K562 (cell line): ENCODE data around the gene IGSF21. TPM values are rescaled to one million over a fixed set of nuclear protein-coding genes. Genes with fewer than 3 reads are reported as not detected.

Experiments
- ATAC-seq: fragments of 200-7000 bp; cut with Tn5 transposase; 3 replicates; pipeline ENCODE4 v1.9.1; 2020; ENCODE audit warnings: moderate library complexity
- BruUV-seq: library from RNA; stranded (reverse); fragments of 400-500 nt; replicated peaks from 2 replicates; lab custom pipeline; 2021; lab: Mats Ljungman, UMichigan
- CTCF ChIA-PET: fragments of 300-600 bp; formaldehyde crosslinking; extraction: SDS; loops from one replicate; lab custom pipeline; 2021; ENCODE audit warnings: low intra/inter-chr PET ratio; lab: Yijun Ruan, JAX
- POLR2A ChIA-PET: fragments of 300-600, 350-650 bp; sonication (Branson Sonifier 250); formaldehyde crosslinking; extraction: SDS; loops from one replicate; lab custom pipeline; 2021; ENCODE audit warnings: antibody characterized with exemption, inconsistent platforms; lab: Yijun Ruan, JAX
- DNase-seq, 4 experiments: peaks; one replicate each; pipeline versions ENCODE4 v3.0.0 to v3.0.0-alpha.2; 2011 to 2018; ENCODE audit warnings: low spot score in 3 of 4, mixed read lengths in 3 of 4; ENCODE audit errors: extremely low read depth in 1 of 4
- FAIRE-seq: peaks from 2 replicates; lab custom pipeline; 2011; peaks lifted over from hg19 to GRCh38; lab: Jason Lieb, UNC
- H2AFZ ChIP-seq: 2 replicates; pipeline ENCODE4 v1.6.0; 2011; ENCODE audit warnings: low read depth, low read length, control low read depth, inconsistent platforms
- H3K27ac ChIP-seq: fragments of 200-600 bp; 3 replicates; pipeline ENCODE4 v1.8.0; 2011; ENCODE audit warnings: low read depth, mild to moderate bottlenecking, control low read depth, inconsistent platforms, low read length, moderate library complexity, mixed read lengths; ENCODE audit errors: extremely low read depth
- H3K27me3 ChIP-seq, 2 experiments: fragments of 300-600 bp in 1 of 2; 2 replicates in 1 of 2; 3 replicates in 1 of 2; pipeline versions ENCODE4 v1.6.0 to v1.8.0; 2011; ENCODE audit warnings: inconsistent platforms in 2 of 2, low read length in 2 of 2, mild to moderate bottlenecking in 1 of 2, mixed read lengths in 1 of 2, moderate library complexity in 1 of 2; ENCODE audit not compliant: control insufficient read depth in 2 of 2, insufficient read depth in 2 of 2
- H3K36me3 ChIP-seq: fragments of 300-600 bp; 3 replicates; pipeline ENCODE4 v1.8.0; 2011; ENCODE audit warnings: mild to moderate bottlenecking, low read length, inconsistent platforms; ENCODE audit not compliant: control insufficient read depth, insufficient read depth
- H3K4me1 ChIP-seq, 2 experiments: fragments of 200-600 bp in 1 of 2; replicated peaks in 1 of 2; 2 replicates in 1 of 2; 3 replicates in 1 of 2; pipeline versions ENCODE4 v1.5.1 to v1.8.0; 2011; ENCODE audit warnings: inconsistent platforms in 2 of 2, low read length in 2 of 2, mild to moderate bottlenecking in 1 of 2, mixed read lengths in 1 of 2, moderate library complexity in 1 of 2; ENCODE audit not compliant: control insufficient read depth in 2 of 2, insufficient read depth in 2 of 2
- H3K4me2 ChIP-seq: 2 replicates; pipeline ENCODE4 v1.6.1; 2011; ENCODE audit warnings: low read length, control low read depth, inconsistent platforms, mixed read lengths; ENCODE audit not compliant: insufficient read depth
- H3K4me3 ChIP-seq: fragments of 200-600 bp; sonication (generic), shearing (Covaris generic); 2 replicates; pipeline ENCODE4 v1.5.1; 2016; ENCODE audit warnings: control low read depth, inconsistent platforms
- H3K79me2 ChIP-seq: fragments of 200-600 bp; 3 replicates; pipeline ENCODE4 v1.8.0; 2011; ENCODE audit warnings: low read length, inconsistent platforms; ENCODE audit not compliant: control insufficient read depth, insufficient read depth
- H3K9ac ChIP-seq, 2 experiments: 2 replicates each; pipeline versions ENCODE4 v1.6.0 to v1.6.1; 2011; ENCODE audit warnings: low read depth in 2 of 2, low read length in 2 of 2, control low read depth in 1 of 2, inconsistent platforms in 1 of 2, mild to moderate bottlenecking in 1 of 2, mixed read lengths in 1 of 2; ENCODE audit not compliant: insufficient read depth in 1 of 2
- H3K9me1 ChIP-seq: one replicate; pipeline ENCODE4 v1.6.0; 2011; ENCODE audit warnings: inconsistent platforms, mild to moderate bottlenecking, low read length, moderate library complexity; ENCODE audit not compliant: control insufficient read depth, insufficient read depth
- H3K9me3 ChIP-seq: replicated peaks from 2 replicates; pipeline ENCODE4 v1.5.1; 2011; ENCODE audit warnings: low read depth, low read length, inconsistent platforms; ENCODE audit not compliant: control insufficient read depth, insufficient read depth
- H4K20me1 ChIP-seq: replicated peaks from 2 replicates; pipeline ENCODE4 v1.6.1; 2011; ENCODE audit warnings: low read length, inconsistent platforms, mixed read lengths; ENCODE audit not compliant: control insufficient read depth, insufficient read depth
- WGBS: fragments of 100-300 bp; shearing (Covaris generic); methylation state at CpG from one replicate; pipeline ENCODE4 v1.1.6; 2016; ENCODE audit warnings: low coverage, mixed read lengths; ENCODE audit not compliant: insufficient coverage; ENCODE audit errors: missing lambda C conversion rate; 5-methylcytosine and 5-hydroxymethylcytosine counted together
- in situ Hi-C: fragments of 300-500 bp; cut with MboI; formaldehyde crosslinking; loops from 4 replicates; pipeline ENCODE4 v1.15.0; 2018; ENCODE audit warnings: inconsistent platforms, mixed read lengths
- intact Hi-C: fragments of 100-400 bp; cut with micrococcal nuclease; formaldehyde crosslinking; loops from 2 replicates; pipeline ENCODE4 v1.14.2; 2022
- polyA plus RNA-seq, 8 experiments: library from polyadenylated mRNA; depleted of rRNA in 4 of 8; stranded (reverse) in 5 of 8; unstranded in 3 of 8; fragments of >200 nt; fragmentation: Nextera tagmentation in 2 of 8; fragmentation: Illumina TruSeq in 1 of 8; extraction: Ambion mirVana in 2 of 8; extraction: Trizol in 1 of 8; gene quantifications; 2 replicates each; pipeline versions ENCODE4 v1.2.1 to v1.2.3, GENCODE V29; 2011 to 2014; ENCODE audit warnings: inconsistent platforms in 1 of 8, missing spikeins in 1 of 8
- total RNA-seq, 7 experiments: library from RNA; depleted of rRNA in 6 of 7; stranded (reverse); fragments of >200 nt in 6 of 7; fragmentation: Illumina TruSeq in 2 of 7; extraction: Trizol in 2 of 7; gene quantifications; 2 replicates each; pipeline versions ENCODE4 v1.2.1 to v1.2.3, GENCODE V29; 2011 to 2021; ENCODE audit warnings: low replicate concordance in 1 of 7
- TF ChIP-seq, protein P1 (sequence below): sonication (generic); formaldehyde crosslinking; IDR thresholded peaks from 2 replicates; pipeline ENCODE4 v1.9.0; 2022; ENCODE audit warnings: mild to moderate bottlenecking, missing genetic modification reagents
- TF ChIP-seq, protein P2 (sequence below): fragments of 450-650 bp; formaldehyde crosslinking; IDR thresholded peaks from 2 replicates; pipeline ENCODE4 v1.4.0; 2020; ENCODE audit warnings: mild to moderate bottlenecking, mixed read lengths

Gene IGSF21
- total and polyA plus RNA-seq, 9 of the 15 experiments (the other 6 are each of a cell fraction or from before 2014, with no cell fraction given): not detected

- H4K20me1 ChIP-seq: no peaks in the 10 kb centered on the region
- H3K4me2 ChIP-seq: no peak overlapping the region
- H3K79me2 ChIP-seq: no peaks in the 10 kb centered on the region
- H3K9ac ChIP-seq: no peak overlapping the region
- TF ChIP-seq, protein P1, sequence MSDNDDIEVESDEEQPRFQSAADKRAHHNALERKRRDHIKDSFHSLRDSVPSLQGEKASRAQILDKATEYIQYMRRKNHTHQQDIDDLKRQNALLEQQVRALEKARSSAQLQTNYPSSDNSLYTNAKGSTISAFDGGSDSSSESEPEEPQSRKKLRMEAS (CRISPR knock-in tag): peak; percentile 56; the same call in 1 of the 2 replicates
- TF ChIP-seq, protein P2, sequence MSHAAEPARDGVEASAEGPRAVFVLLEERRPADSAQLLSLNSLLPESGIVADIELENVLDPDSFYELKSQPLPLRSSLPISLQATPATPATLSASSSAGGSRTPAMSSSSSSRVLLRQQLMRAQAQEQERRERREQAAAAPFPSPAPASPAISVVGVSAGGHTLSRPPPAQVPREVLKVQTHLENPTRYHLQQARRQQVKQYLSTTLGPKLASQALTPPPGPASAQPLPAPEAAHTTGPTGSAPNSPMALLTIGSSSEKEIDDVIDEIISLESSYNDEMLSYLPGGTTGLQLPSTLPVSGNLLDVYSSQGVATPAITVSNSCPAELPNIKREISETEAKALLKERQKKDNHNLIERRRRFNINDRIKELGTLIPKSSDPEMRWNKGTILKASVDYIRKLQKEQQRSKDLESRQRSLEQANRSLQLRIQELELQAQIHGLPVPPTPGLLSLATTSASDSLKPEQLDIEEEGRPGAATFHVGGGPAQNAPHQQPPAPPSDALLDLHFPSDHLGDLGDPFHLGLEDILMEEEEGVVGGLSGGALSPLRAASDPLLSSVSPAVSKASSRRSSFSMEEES: no peak
- POLR2A ChIA-PET: no interaction called here
- no peaks in the 10 kb centered on the region for H3K9me1 ChIP-seq
- CTCF ChIA-PET: no interaction called here
- H3K4me1 ChIP-seq: peaks cover 0 to under 1% of the 10 kb centered on the region in 2 experiments; a peak in 1 of 5 replicates
- FAIRE-seq (peak; percentile 35), ATAC-seq (no peak), DNase-seq (no peak)
- no peaks in the 10 kb centered on the region for H3K36me3 ChIP-seq
- H2AFZ ChIP-seq: no peak overlapping the region
- intact Hi-C loops: loop anchor here (10.0 kb wide), 2 partner anchors 119 to 439 kb away; no protein-coding TSS in a partner anchor
- H3K4me3 ChIP-seq: no peak overlapping the region
- H3K27me3 ChIP-seq: peaks cover 0 to 6% of the 10 kb centered on the region in 2 experiments; a peak in 2 of 5 replicates
- no peak overlapping the region for H3K27ac ChIP-seq
- no TSS peak for BruUV-seq
- no peaks in the 10 kb centered on the region for H3K9me3 ChIP-seq
- WGBS: 2% methylated on average over 7 of the region's 7 CpGs
- in situ Hi-C loops: loop anchor here (10.0 kb wide), 1 partner anchor 179 kb away; no protein-coding TSS in a partner anchor
These were observed 3.7 kb upstream of the IGSF21 start for GRCh38 chr1:18103788-18104421.
